H1 (cell line): ENCODE data around the gene CENATAC. TPM values are rescaled to one million over a fixed set of nuclear protein-coding genes. Genes with fewer than 3 reads are reported as not detected.
"Not testable (repeated sequence)": the region's sequence is repeated elsewhere in the genome, so short reads cannot be mapped to it uniquely, and the experiment has no call there.

Experiments
- CTCF ChIA-PET: fragments of 300-600 bp; sonication (Branson Sonifier 250); formaldehyde crosslinking; loops from one replicate; lab custom pipeline; 2021; ENCODE audit not compliant: partially characterized antibody; lab: Charles Lee
- POLR2A ChIA-PET: fragments of 300-600 bp; sonication (Branson Sonifier 250); formaldehyde crosslinking; loops from one replicate; lab custom pipeline; 2021; ENCODE audit warnings: inconsistent platforms; ENCODE audit not compliant: partially characterized antibody; lab: Charles Lee
- DNase-seq, 2 experiments: peaks; one replicate each; pipeline versions ENCODE4 v3.0.0 to v3.0.0-alpha.2; 2010 to 2022; ENCODE audit warnings: low spot score in 2 of 2, low read depth in 1 of 2, mixed read lengths in 1 of 2
- FAIRE-seq: peaks from 2 replicates; lab custom pipeline; 2011; peaks lifted over from hg19 to GRCh38; lab: Jason Lieb, UNC
- H2AFZ ChIP-seq: 2 replicates; pipeline ENCODE4 v1.8.1; 2012; ENCODE audit warnings: low read length, inconsistent platforms
- H2AK5ac ChIP-seq: 2 replicates; pipeline ENCODE4 v1.6.1; 2013; ENCODE audit warnings: low read depth, low read length
- H2BK120ac ChIP-seq: replicated peaks from 2 replicates; pipeline ENCODE3; 2013; ENCODE audit warnings: low read depth, low read length, inconsistent platforms
- H2BK12ac ChIP-seq: 2 replicates; pipeline ENCODE4 v1.6.1; 2013; ENCODE audit warnings: low read depth, low read length
- H2BK15ac ChIP-seq: 2 replicates; pipeline ENCODE4 v1.6.1; 2013; ENCODE audit warnings: low read length
- H2BK20ac ChIP-seq: 2 replicates; pipeline ENCODE4 v1.6.1; 2013; ENCODE audit warnings: low read length
- H2BK5ac ChIP-seq: 2 replicates; pipeline ENCODE4 v1.6.1; 2013; ENCODE audit warnings: low read depth, low read length
- H3K14ac ChIP-seq: 2 replicates; pipeline ENCODE4 v1.6.1; 2013; ENCODE audit warnings: inconsistent platforms; ENCODE audit not compliant: insufficient read length
- H3K18ac ChIP-seq: 2 replicates; pipeline ENCODE4 v1.6.1; 2013; ENCODE audit warnings: low read length; ENCODE audit errors: extremely low read depth
- H3K23ac ChIP-seq: 2 replicates; pipeline ENCODE4 v1.6.1; 2013; ENCODE audit warnings: inconsistent platforms; ENCODE audit not compliant: insufficient read length
- H3K23me2 ChIP-seq: 2 replicates; pipeline ENCODE4 v1.6.1; 2013; ENCODE audit warnings: low read depth, low read length
- H3K27ac ChIP-seq: 2 replicates; pipeline ENCODE4 v1.6.1; 2011; ENCODE audit warnings: low read depth, low read length, inconsistent platforms
- H3K27me3 ChIP-seq, 4 experiments: replicated peaks in 1 of 4; 1 replicate in 1 of 4; 2 replicates in 3 of 4; pipeline versions ENCODE4 v1.6.1 to v1.8.1; 2011 to 2013; ENCODE audit warnings: low read length in 3 of 4, mild to moderate bottlenecking in 3 of 4, inconsistent platforms in 2 of 4, mixed read lengths in 2 of 4, moderate library complexity in 1 of 4; ENCODE audit not compliant: control insufficient read depth in 3 of 4, insufficient read depth in 3 of 4; ENCODE audit errors: extremely low read depth in 1 of 4
- H3K36me3 ChIP-seq, 4 experiments: 2 replicates each; pipeline versions ENCODE4 v1.6.1 to v1.8.1; 2011 to 2013; ENCODE audit warnings: mild to moderate bottlenecking in 4 of 4, low read length in 3 of 4, moderate library complexity in 2 of 4, control low read depth in 1 of 4, inconsistent platforms in 1 of 4; ENCODE audit not compliant: insufficient read depth in 4 of 4, control insufficient read depth in 2 of 4
- H3K4ac ChIP-seq: replicated peaks from 2 replicates; pipeline ENCODE3; 2013; ENCODE audit warnings: low read length, low read depth, mixed read lengths, inconsistent platforms; ENCODE audit not compliant: insufficient read length
- H3K4me1 ChIP-seq, 4 experiments: replicated peaks in 1 of 4; 1 replicate in 1 of 4; 2 replicates in 3 of 4; pipeline versions ENCODE4 v1.6.1 to v1.8.1; 2011 to 2013; ENCODE audit warnings: low read length in 3 of 4, inconsistent platforms in 2 of 4, mixed read lengths in 1 of 4; ENCODE audit not compliant: insufficient read depth in 4 of 4, control insufficient read depth in 3 of 4
- H3K4me2 ChIP-seq, 2 experiments: 2 replicates each; pipeline versions ENCODE4 v1.6.1 to v1.8.1; 2011 to 2013; ENCODE audit warnings: low read depth in 2 of 2, low read length in 2 of 2, control low read depth in 1 of 2, inconsistent platforms in 1 of 2, mild to moderate bottlenecking in 1 of 2; ENCODE audit not compliant: insufficient read depth in 1 of 2
- H3K4me3 ChIP-seq, 4 experiments: fragments of 200-600, 300-600 bp in 1 of 4; sonication (generic), shearing (Covaris generic), sonication (Bioruptor Twin) in 1 of 4; 2 replicates each; pipeline versions ENCODE4 v1.5.1 to v1.8.1; 2011 to 2016; ENCODE audit warnings: low read length in 4 of 4, low read depth in 3 of 4, control low read depth in 2 of 4, inconsistent platforms in 2 of 4, mild to moderate bottlenecking in 2 of 4, mixed read lengths in 1 of 4, moderate library complexity in 1 of 4; ENCODE audit not compliant: insufficient read depth in 2 of 4; ENCODE audit errors: extremely low read depth in 1 of 4
- H3K56ac ChIP-seq: replicated peaks from 2 replicates; pipeline ENCODE3; 2013; ENCODE audit warnings: low read depth, mild to moderate bottlenecking, mixed read lengths, low read length, inconsistent platforms; ENCODE audit not compliant: insufficient read length
- H3K79me1 ChIP-seq: 2 replicates; pipeline ENCODE4 v1.6.1; 2013; ENCODE audit warnings: low read depth, low read length, control low read depth
- H3K79me2 ChIP-seq, 2 experiments: 2 replicates each; pipeline versions ENCODE4 v1.6.1 to v1.8.1; 2012 to 2013; ENCODE audit warnings: low read length in 2 of 2, mild to moderate bottlenecking in 2 of 2, inconsistent platforms in 1 of 2; ENCODE audit not compliant: insufficient read depth in 2 of 2, control insufficient read depth in 1 of 2
- H3K9ac ChIP-seq, 4 experiments: replicated peaks in 1 of 4; 1 replicate in 1 of 4; 2 replicates in 3 of 4; pipeline versions ENCODE4 v1.6.1 to v1.8.1; 2011 to 2013; ENCODE audit warnings: low read depth in 3 of 4, low read length in 3 of 4, control low read depth in 2 of 4, mild to moderate bottlenecking in 2 of 4, moderate library complexity in 2 of 4, inconsistent platforms in 1 of 4; ENCODE audit errors: extremely low read depth in 1 of 4
- H3K9me3 ChIP-seq, 2 experiments: 2 replicates each; pipeline versions ENCODE4 v1.6.1 to v1.8.1; 2012 to 2013; ENCODE audit warnings: mild to moderate bottlenecking in 2 of 2, moderate library complexity in 2 of 2, control low read depth in 1 of 2, inconsistent platforms in 1 of 2, low read depth in 1 of 2, low read length in 1 of 2, mixed read lengths in 1 of 2; ENCODE audit not compliant: insufficient read depth in 2 of 2
- H4K20me1 ChIP-seq, 2 experiments: replicated peaks in 1 of 2; 2 replicates each; pipeline versions ENCODE3 to v1.8.1; 2011 to 2013; ENCODE audit warnings: inconsistent platforms in 2 of 2, low read length in 2 of 2, mild to moderate bottlenecking in 1 of 2; ENCODE audit not compliant: insufficient read depth in 2 of 2, control insufficient read depth in 1 of 2
- H4K5ac ChIP-seq: 2 replicates; pipeline ENCODE4 v1.6.1; 2013; ENCODE audit warnings: low read length, low read depth, mixed read lengths, inconsistent platforms; ENCODE audit not compliant: insufficient read length
- H4K8ac ChIP-seq: 2 replicates; pipeline ENCODE4 v1.8.0; 2013; ENCODE audit warnings: mild to moderate bottlenecking, moderate library complexity, low read length, inconsistent platforms; ENCODE audit not compliant: insufficient read depth; ENCODE audit errors: extremely low read depth
- H4K91ac ChIP-seq: replicated peaks from 2 replicates; pipeline ENCODE3; 2013; ENCODE audit warnings: low read length, mixed read lengths, inconsistent platforms; ENCODE audit not compliant: insufficient read length
- CREB1 ChIP-seq: IDR thresholded peaks from 2 replicates; pipeline ENCODE4 v1.6.1; 2012; ENCODE audit warnings: inconsistent platforms
- GABPA ChIP-seq: IDR thresholded peaks from 2 replicates; pipeline ENCODE4 v1.6.1; 2011; ENCODE audit warnings: mild to moderate bottlenecking, low read length, moderate library complexity, borderline replicate concordance; ENCODE audit not compliant: insufficient read depth
- KDM4A ChIP-seq: IDR thresholded peaks from one replicate; pipeline ENCODE4 v1.7.1; 2012; ENCODE audit warnings: low read depth, mild to moderate bottlenecking, moderate library complexity, low read length, inconsistent platforms; ENCODE audit not compliant: severe bottlenecking
- TAF7 ChIP-seq: optimal IDR thresholded peaks from 2 replicates; pipeline ENCODE3; 2011; ENCODE audit warnings: low read depth, mild to moderate bottlenecking, inconsistent platforms, low read length, moderate library complexity, borderline replicate concordance
- TEAD4 ChIP-seq: IDR thresholded peaks from 2 replicates; pipeline ENCODE4 v1.6.1; 2012; ENCODE audit warnings: low read depth, low read length, inconsistent platforms, mixed read lengths
- USF2 ChIP-seq: IDR thresholded peaks from 2 replicates; pipeline ENCODE4 v1.6.1; 2011; ENCODE audit warnings: low read length, improper control_type of control experiment
- WGBS, 2 experiments: shearing (Covaris generic) in 1 of 2; methylation state at CpG; one replicate each; pipeline versions ENCODE4 v1.1.6 to v1.1.7; 2013 to 2015; ENCODE audit warnings: low lambda C conversion rate in 2 of 2, mixed read lengths in 2 of 2, inconsistent platforms in 1 of 2, low coverage in 1 of 2, missing lambda C conversion rate in 1 of 2; ENCODE audit not compliant: insufficient replicate concordance in 2 of 2, insufficient coverage in 1 of 2, insufficient read length in 1 of 2; ENCODE audit errors: extremely low coverage in 1 of 2, missing lambda C conversion rate in 1 of 2; 5-methylcytosine and 5-hydroxymethylcytosine counted together
- polyA plus RNA-seq, 7 experiments: library from polyadenylated mRNA; depleted of rRNA in 3 of 7; stranded (reverse) in 5 of 7; unstranded in 2 of 7; fragments of >200 nt in 5 of 7; fragments of 200-250 nt in 2 of 7; gene quantifications; 1 replicate in 5 of 7; 2 replicates in 1 of 7; 4 replicates in 1 of 7; pipeline versions ENCODE4 v1.2.1 to v1.2.3, GENCODE V29; 2011 to 2013; ENCODE audit warnings: missing spikeins in 2 of 7, mixed read lengths in 2 of 7
- total RNA-seq: library from RNA; stranded (reverse); fragmentation: NEBNext Ultra II Directional; extraction: Animal tissue kit (Norgen Biotek cat#: 25700); gene quantifications from 2 replicates; pipeline ENCODE4 v1.2.1, GENCODE V29; 2021

The CENATAC gene
- total and polyA plus RNA-seq, 2 of the 8 experiments (the other 6 are each of a cell fraction or from before 2014, with no cell fraction given), result 22.7 to 36.4 TPM

GRCh38 chr11:118980191-118980881, 17.6 kb upstream of the CENATAC start (continued):
- TF ChIP-seq USF2 (peak; percentile 29; the same call in 1 of the 2 replicates), KDM4A (no peak), GABPA (no peak), TAF7 (no peak), CREB1 (no peak), TEAD4 (no peak)

GRCh38 chr11:118984337-118984736, 13.6 kb upstream of the CENATAC start:
- H2AK5ac ChIP-seq, H4K8ac ChIP-seq, H3K56ac ChIP-seq, H3K4ac ChIP-seq, H3K4me2 ChIP-seq, H3K27ac ChIP-seq, H2BK20ac ChIP-seq, H2BK5ac ChIP-seq, H4K91ac ChIP-seq, H4K5ac ChIP-seq, H3K23me2 ChIP-seq, H3K9me3 ChIP-seq, H3K18ac ChIP-seq, FAIRE-seq, H3K9ac ChIP-seq, H3K23ac ChIP-seq, H2AFZ ChIP-seq, H3K79me2 ChIP-seq, H2BK12ac ChIP-seq, DNase-seq, H2BK15ac ChIP-seq, H3K36me3 ChIP-seq, H3K4me3 ChIP-seq, H3K14ac ChIP-seq, H2BK120ac ChIP-seq, H3K79me1 ChIP-seq, H4K20me1 ChIP-seq, H3K27me3 ChIP-seq: not testable (repeated sequence)
- peaks cover 0 to 12% (median 6%) of the 10 kb centered on the region in 4 experiments; a peak in 5 of 7 replicates for H3K4me1 ChIP-seq
- ChIA-PET CTCF (interaction anchor here (0.7 to 1.2 kb wide), 2 partner anchors 10 to 159 kb away, joined by 3 to 5 read pairs; no protein-coding TSS in a partner anchor), POLR2A (interaction anchor here (1.7 to 2.2 kb wide), 3 partner anchors 13 to 111 kb away, joined by 4 to 13 read pairs (median 6); partner anchors contain the start of gene CENATAC)
- 90% methylated on average over 8 of the region's 8 CpGs; no CpG with 5 or more reads in 1 of the 2 experiments for WGBS, 2 experiments
